ENCODE data around the gene TMEM225.
"Not testable (repeated sequence)": the region's sequence is repeated elsewhere in the genome, so short reads cannot be mapped to it uniquely, and the experiment has no call there.

- TF ChIP-seq CTCF (IDR thresholded peaks at IDR 0.05; ENCODE audit: insufficient read depth, low read depth, low read length); EZH2 (IDR thresholded peaks at IDR 0.05; ENCODE audit: insufficient read depth, low read length): not testable (repeated sequence)
Observed at GRCh38 chr11:123867795-123868194, 17.7 kb downstream of the TMEM225 start.

Measured in astrocyte (in vitro differentiated cells and primary cell).